Measurements from ENCODE around the gene MEPCE. TPM values are rescaled to one million over a fixed set of nuclear protein-coding genes. Genes with fewer than 3 reads are reported as not detected.
A peak's percentile ranks its signal among the peaks of the same experiment; 100 is the strongest.

The MEPCE gene
- total RNA-seq, 1 experiment from 2014 or later, result 43.3 TPM

DNA sequence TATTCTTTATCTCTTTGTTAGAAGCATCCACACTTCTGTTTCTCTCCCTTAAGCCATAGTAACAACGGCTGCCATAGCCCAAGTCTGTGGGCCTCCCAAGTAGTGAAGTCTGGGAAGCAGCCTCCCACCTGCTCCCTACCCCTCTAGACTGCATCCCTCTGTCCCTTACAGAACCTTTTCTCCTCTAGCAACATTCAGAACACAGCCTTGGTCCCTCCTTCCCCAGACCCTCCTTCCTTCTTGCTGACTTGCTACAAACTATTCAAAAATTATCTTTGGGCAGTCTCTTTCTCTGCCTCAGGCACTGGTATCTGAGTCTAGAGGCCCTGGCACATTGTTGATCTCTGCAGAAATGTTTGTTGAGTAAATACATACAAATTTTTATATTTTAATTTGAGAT, 51.8 kb downstream of the MEPCE start:
- Mint-ChIP-seq H3K4me3 (ENCODE audit: unreplicated experiment) (peak overlapping the region; percentile 1), H3K27ac (ENCODE audit: unreplicated experiment) (no peak overlapping the region), H3K27me3 (ENCODE audit: insufficient read depth, unreplicated experiment) (no peaks in the 10 kb centered on the region), H3K9me3 (ENCODE audit: unreplicated experiment) (no peaks in the 10 kb centered on the region), H3K36me3 (ENCODE audit: insufficient read depth, unreplicated experiment) (peaks cover 10% of the 10 kb centered on the region), H3K4me1 (ENCODE audit: low read depth, unreplicated experiment) (peaks cover 25% of the 10 kb centered on the region)
- ChIA-PET POLR2A (no interaction called here), CTCF (interaction anchor here (2.6 kb wide), 1 partner anchor 78 kb away, joined by 18 read pairs; no protein-coding TSS in a partner anchor)
- TF ChIP-seq, protein P1, sequence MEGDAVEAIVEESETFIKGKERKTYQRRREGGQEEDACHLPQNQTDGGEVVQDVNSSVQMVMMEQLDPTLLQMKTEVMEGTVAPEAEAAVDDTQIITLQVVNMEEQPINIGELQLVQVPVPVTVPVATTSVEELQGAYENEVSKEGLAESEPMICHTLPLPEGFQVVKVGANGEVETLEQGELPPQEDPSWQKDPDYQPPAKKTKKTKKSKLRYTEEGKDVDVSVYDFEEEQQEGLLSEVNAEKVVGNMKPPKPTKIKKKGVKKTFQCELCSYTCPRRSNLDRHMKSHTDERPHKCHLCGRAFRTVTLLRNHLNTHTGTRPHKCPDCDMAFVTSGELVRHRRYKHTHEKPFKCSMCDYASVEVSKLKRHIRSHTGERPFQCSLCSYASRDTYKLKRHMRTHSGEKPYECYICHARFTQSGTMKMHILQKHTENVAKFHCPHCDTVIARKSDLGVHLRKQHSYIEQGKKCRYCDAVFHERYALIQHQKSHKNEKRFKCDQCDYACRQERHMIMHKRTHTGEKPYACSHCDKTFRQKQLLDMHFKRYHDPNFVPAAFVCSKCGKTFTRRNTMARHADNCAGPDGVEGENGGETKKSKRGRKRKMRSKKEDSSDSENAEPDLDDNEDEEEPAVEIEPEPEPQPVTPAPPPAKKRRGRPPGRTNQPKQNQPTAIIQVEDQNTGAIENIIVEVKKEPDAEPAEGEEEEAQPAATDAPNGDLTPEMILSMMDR (IDR thresholded peaks at IDR 0.05; ENCODE audit: insufficient read depth in 1 of 2, low read depth in 1 of 2, low read length in 1 of 2, severe bottlenecking in 1 of 2, unreplicated experiment in 1 of 2), result no peak
- intact Hi-C loops (cut with micrococcal nuclease; ENCODE audit: unreplicated experiment), result no loop called here
- H3K4me3 ChIP-seq (ENCODE audit: low read depth, low read length), result no peak overlapping the region
- H3K4me1 ChIP-seq, result peaks cover 11% of the 10 kb centered on the region; the same call in 1 of the 2 replicates
- no TSS peak for BruUV-seq (replicated peaks)
- DNase-seq, result no peak
- H3K27me3 ChIP-seq (replicated peaks; ENCODE audit: control insufficient read depth, insufficient read depth, low read length), result no peaks in the 10 kb centered on the region
- no peaks in the 10 kb centered on the region for H3K9me3 ChIP-seq
- 0 out of 2 replicates have a peak, but pooled peaks cover 1% of the 10 kb centered on the region for H3K36me3 ChIP-seq (ENCODE audit: control insufficient read depth, insufficient read depth, low read length)

DNA sequence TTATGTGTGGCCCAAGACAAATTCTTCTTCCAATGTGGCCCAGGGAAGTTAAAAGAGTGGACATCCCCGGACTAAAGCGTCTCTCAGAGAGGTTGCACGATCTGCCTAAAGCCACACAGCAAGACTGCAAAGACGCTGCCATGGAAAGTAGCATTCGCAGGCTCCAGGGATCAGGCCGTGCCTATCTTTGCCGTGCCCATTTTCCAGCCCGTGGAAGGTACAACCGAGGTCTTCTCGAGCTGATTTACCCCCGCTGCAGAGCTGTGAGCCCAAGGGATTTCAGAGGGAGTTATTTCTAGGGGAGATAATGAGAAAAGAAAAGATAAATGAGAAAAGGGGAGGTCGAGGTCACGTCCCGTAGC, 53.1 kb downstream of the MEPCE start:
- H3K27me3 Mint-ChIP-seq (ENCODE audit: insufficient read depth, unreplicated experiment), result no peaks in the 10 kb centered on the region
- H3K4me1 Mint-ChIP-seq (ENCODE audit: low read depth, unreplicated experiment), result peaks cover 18% of the 10 kb centered on the region
- H3K9me3 Mint-ChIP-seq (ENCODE audit: unreplicated experiment), result no peaks in the 10 kb centered on the region
- H3K36me3 ChIP-seq (ENCODE audit: control insufficient read depth, insufficient read depth, low read length), result no peaks in the 10 kb centered on the region
- ChIA-PET CTCF (interaction anchor here (0.7 to 2.6 kb wide), 5 partner anchors 17 to 223 kb away, joined by 3 to 18 read pairs (median 5); partner anchors contain the start of genes FBXO24 and LRCH4), POLR2A (no interaction called here)
- H3K4me3 ChIP-seq (ENCODE audit: low read depth, low read length), result peak overlapping the region; percentile 74
- no TSS peak for BruUV-seq (replicated peaks)
- peaks cover 10% of the 10 kb centered on the region for H3K36me3 Mint-ChIP-seq (ENCODE audit: insufficient read depth, unreplicated experiment)
- H3K9me3 ChIP-seq, result no peaks in the 10 kb centered on the region
- peak overlapping the region; percentile 76 for H3K27ac Mint-ChIP-seq (ENCODE audit: unreplicated experiment)
- H3K27me3 ChIP-seq (replicated peaks; ENCODE audit: control insufficient read depth, insufficient read depth, low read length), result no peaks in the 10 kb centered on the region
- peaks cover 11% of the 10 kb centered on the region; the same call in 1 of the 2 replicates for H3K4me1 ChIP-seq
- TF ChIP-seq, protein P1 (IDR thresholded peaks at IDR 0.05; ENCODE audit: insufficient read depth in 1 of 2, low read depth in 1 of 2, low read length in 1 of 2, severe bottlenecking in 1 of 2, unreplicated experiment in 1 of 2), result no peak
- DNase-seq, result no peak
- peak overlapping the region; percentile 88 for H3K4me3 Mint-ChIP-seq (ENCODE audit: unreplicated experiment)
- intact Hi-C loops (cut with micrococcal nuclease; ENCODE audit: unreplicated experiment), result loop anchor here (1.0 to 2.0 kb wide), 3 partner anchors 13 to 77 kb away; no protein-coding TSS in a partner anchor

DNA sequence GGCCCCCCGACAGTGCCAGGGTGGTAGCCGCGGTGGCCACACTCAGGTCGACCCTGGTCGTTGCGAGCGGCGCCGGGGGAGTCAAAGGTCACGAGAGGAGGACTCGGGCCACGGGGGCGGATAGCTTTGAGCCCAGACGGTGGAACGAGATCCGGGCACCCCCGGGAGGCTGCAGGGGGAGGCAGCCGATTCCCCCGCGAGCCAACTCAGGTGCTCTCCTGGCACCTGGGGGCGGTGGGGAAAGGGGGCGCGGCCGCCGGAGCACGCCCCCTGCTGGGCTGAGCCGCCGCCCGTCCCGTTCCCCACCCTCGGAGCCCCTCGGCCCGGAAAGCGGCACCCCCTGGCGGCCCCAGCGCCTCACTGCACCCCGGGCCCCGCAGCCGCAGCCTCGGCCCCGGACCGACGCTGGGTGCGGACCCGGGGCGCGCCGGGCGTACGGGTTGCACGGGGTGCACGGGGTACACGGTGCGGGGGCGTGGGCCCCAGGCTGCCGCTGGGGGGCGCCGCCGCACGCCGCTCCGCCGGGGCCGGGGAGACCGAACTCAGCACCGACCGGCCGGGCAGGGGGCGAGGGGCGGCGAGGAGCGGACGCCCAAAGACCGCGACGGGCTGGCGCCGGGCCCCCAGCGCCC, 53.6 kb downstream of the MEPCE start:
- H3K36me3 Mint-ChIP-seq (ENCODE audit: insufficient read depth, unreplicated experiment), result peaks cover 10% of the 10 kb centered on the region
- peaks cover 11% of the 10 kb centered on the region; the same call in 1 of the 2 replicates for H3K4me1 ChIP-seq
- DNase-seq, result peak; percentile 64 to 93
- no peaks in the 10 kb centered on the region for H3K27me3 Mint-ChIP-seq (ENCODE audit: insufficient read depth, unreplicated experiment)
- BruUV-seq (replicated peaks), result no TSS peak
- no peaks in the 10 kb centered on the region for H3K9me3 Mint-ChIP-seq (ENCODE audit: unreplicated experiment)
- no peaks in the 10 kb centered on the region for H3K27me3 ChIP-seq (replicated peaks; ENCODE audit: control insufficient read depth, insufficient read depth, low read length)
- peak overlapping the region; percentile 88 for H3K4me3 Mint-ChIP-seq (ENCODE audit: unreplicated experiment)
- ChIA-PET POLR2A (interaction anchor here (0.6 to 0.8 kb wide), 3 partner anchors 78 to 366 kb away, joined by 3 to 6 read pairs (median 4); partner anchors contain the start of genes FBXO24 and LRCH4), CTCF (interaction anchor here (0.7 to 2.6 kb wide), 5 partner anchors 18 to 222 kb away, joined by 3 to 18 read pairs (median 5); partner anchors contain the start of genes FBXO24 and LRCH4)
- TF ChIP-seq, protein P1 (IDR thresholded peaks at IDR 0.05; ENCODE audit: insufficient read depth in 1 of 2, low read depth in 1 of 2, low read length in 1 of 2, severe bottlenecking in 1 of 2, unreplicated experiment in 1 of 2), result peak; percentile 88 to 99
- H3K4me1 Mint-ChIP-seq (ENCODE audit: low read depth, unreplicated experiment), result peaks cover 18% of the 10 kb centered on the region
- H3K9me3 ChIP-seq, result no peaks in the 10 kb centered on the region
- intact Hi-C loops (cut with micrococcal nuclease; ENCODE audit: unreplicated experiment), result loop anchor here (1.0 to 2.0 kb wide), 3 partner anchors 14 to 76 kb away; no protein-coding TSS in a partner anchor
- H3K27ac Mint-ChIP-seq (ENCODE audit: unreplicated experiment), result peak overlapping the region; percentile 76
- no peaks in the 10 kb centered on the region for H3K36me3 ChIP-seq (ENCODE audit: control insufficient read depth, insufficient read depth, low read length)
- peak overlapping the region; percentile 74 for H3K4me3 ChIP-seq (ENCODE audit: low read depth, low read length)

Other genes with a start within 250 kb of the MEPCE start
- gene PVRIG, start 209.9 kb upstream of the MEPCE start, total RNA-seq (2022), result not detected in 2 replicates
- gene SPDYE3, start 122.1 kb upstream of the MEPCE start, total RNA-seq (2022), result not detected in 2 replicates
- gene PILRB, start 71.7 kb upstream of the MEPCE start, total RNA-seq (2022), result 53.4 and 58.9 TPM in 2 replicates
- gene PILRA, start 56.3 kb upstream of the MEPCE start, total RNA-seq (2022), result 0.68 TPM in 1 of 2 replicates, not detected in the other
- 3.4 and 4.4 TPM in 2 replicates for gene ZCWPW1, start 1.1 kb upstream of the MEPCE start, total RNA-seq (2022)
- 38.3 and 39.5 TPM in 2 replicates for gene PPP1R35, start 6.7 kb downstream of the MEPCE start, total RNA-seq (2022)
- gene SPACDR, start 34.4 kb downstream of the MEPCE start, total RNA-seq (2022), result 0.41 and 0.84 TPM in 2 replicates
- gene TSC22D4, start 49.4 kb downstream of the MEPCE start, total RNA-seq (2022), result 27.2 and 32.0 TPM in 2 replicates
- gene NYAP1, start 54.1 kb downstream of the MEPCE start, total RNA-seq (2022), result 1.3 and 1.7 TPM in 2 replicates
- 58.5 and 60.7 TPM in 2 replicates for gene AGFG2, start 109.4 kb downstream of the MEPCE start, total RNA-seq (2022)
- gene SAP25, start 144.1 kb downstream of the MEPCE start, total RNA-seq (2022), result 1.9 and 2.0 TPM in 2 replicates
- 69.5 and 71.4 TPM in 2 replicates for gene LRCH4, start 156.3 kb downstream of the MEPCE start, total RNA-seq (2022)
- 1.4 and 1.5 TPM in 2 replicates for gene FBXO24, start 156.5 kb downstream of the MEPCE start, total RNA-seq (2022)
- gene PCOLCE, start 172.5 kb downstream of the MEPCE start, total RNA-seq (2022), result 10.4 and 12.9 TPM in 2 replicates
- 24.6 and 24.7 TPM in 2 replicates for gene MOSPD3, start 182.7 kb downstream of the MEPCE start, total RNA-seq (2022)
- 8.1 and 9.7 TPM in 2 replicates for gene TFR2, start 211.7 kb downstream of the MEPCE start, total RNA-seq (2022)
- not detected in 2 replicates for gene ACTL6B, start 226.6 kb downstream of the MEPCE start, total RNA-seq (2022)
- 200 and 216 TPM in 2 replicates for gene GNB2, start 243.9 kb downstream of the MEPCE start, total RNA-seq (2022)

Measured in Caco-2 (cell line).